ENCODE measurements around the gene ELMO1. TPM values are rescaled to one million over a fixed set of nuclear protein-coding genes. Genes with fewer than 3 reads are reported as not detected.

Gene ELMO1
- total RNA-seq, 2 experiments from 2014 or later = 65.2 to 67.7 TPM

GRCh38 chr7:37382546-37383088, 66.0 kb downstream of the ELMO1 start:
- ChIA-PET CTCF (no interaction called here), POLR2A (no interaction called here)

GRCh38 chr7:37380831-37381230, 67.8 kb downstream of the ELMO1 start:
- ChIA-PET CTCF (no interaction called here), POLR2A (interaction anchor here (0.5 kb wide), 1 partner anchor 69 kb away, joined by 8 read pairs; no protein-coding TSS in a partner anchor)

- CTCF ChIA-PET = no interaction called here
- POLR2A ChIA-PET = interaction anchor here (0.6 kb wide), 1 partner anchor 26 kb away, joined by 3 read pairs; no protein-coding TSS in a partner anchor
Observed at GRCh38 chr7:37379546-37380277, 69.0 kb downstream of the ELMO1 start.

- CTCF ChIA-PET = interaction anchor here (0.7 kb wide), 1 partner anchor 72 kb away, joined by 3 read pairs; no protein-coding TSS in a partner anchor
- POLR2A ChIA-PET = no interaction called here
Observed at GRCh38 chr7:37377231-37377630, 71.4 kb downstream of the ELMO1 start.

GRCh38 chr7:37376386-37376785, 72.3 kb downstream of the ELMO1 start:
- ChIA-PET POLR2A (interaction anchor here (1.0 kb wide), 1 partner anchor 71 kb away, joined by 4 read pairs; no protein-coding TSS in a partner anchor), CTCF (no interaction called here)

- ChIA-PET CTCF (no interaction called here), POLR2A (no interaction called here)
Observed at GRCh38 chr7:37372750-37373149, 75.9 kb downstream of the ELMO1 start.

- CTCF ChIA-PET = interaction anchor here (1.0 kb wide), 1 partner anchor 76 kb away, joined by 3 read pairs; no protein-coding TSS in a partner anchor
- POLR2A ChIA-PET = no interaction called here
Observed at GRCh38 chr7:37371755-37372154, 76.9 kb downstream of the ELMO1 start.

GRCh38 chr7:37369906-37370305, 78.8 kb downstream of the ELMO1 start:
- CTCF ChIA-PET = no interaction called here

GRCh38 chr7:37368540-37368939, 80.1 kb downstream of the ELMO1 start:
- CTCF ChIA-PET = no interaction called here
- POLR2A ChIA-PET = no interaction called here

More at GRCh38 chr7:37369906-37370305, 78.8 kb downstream of the ELMO1 start:
- POLR2A ChIA-PET = no interaction called here

- ChIA-PET POLR2A (no interaction called here), CTCF (no interaction called here)
Observed at GRCh38 chr7:37367010-37367409, 81.7 kb downstream of the ELMO1 start.

GRCh38 chr7:37366445-37366844, 82.2 kb downstream of the ELMO1 start:
- CTCF ChIA-PET = no interaction called here
- POLR2A ChIA-PET = no interaction called here

GRCh38 chr7:37365405-37365804, 83.3 kb downstream of the ELMO1 start:
- CTCF ChIA-PET = interaction anchor here (1.1 kb wide), 1 partner anchor 12 kb away, joined by 4 read pairs; no protein-coding TSS in a partner anchor
- POLR2A ChIA-PET = no interaction called here

- POLR2A ChIA-PET = no interaction called here
Observed at GRCh38 chr7:37364856-37365255, 83.8 kb downstream of the ELMO1 start.

GRCh38 chr7:37363536-37364491, 84.8 kb downstream of the ELMO1 start:
- ChIA-PET CTCF (interaction anchor here (1.3 kb wide), 1 partner anchor 86 kb away, joined by 5 read pairs; no protein-coding TSS in a partner anchor), POLR2A (no interaction called here)

More at GRCh38 chr7:37364856-37365255, 83.8 kb downstream of the ELMO1 start:
- CTCF ChIA-PET = interaction anchor here (1.1 kb wide), 1 partner anchor 11 kb away, joined by 4 read pairs; no protein-coding TSS in a partner anchor

GRCh38 chr7:37362802-37363201, 85.9 kb downstream of the ELMO1 start:
- CTCF ChIA-PET = interaction anchor here (1.3 kb wide), 1 partner anchor 87 kb away, joined by 5 read pairs; no protein-coding TSS in a partner anchor
- POLR2A ChIA-PET = no interaction called here

- POLR2A ChIA-PET = interaction anchor here (0.8 kb wide), 1 partner anchor 88 kb away, joined by 3 read pairs; no protein-coding TSS in a partner anchor
Observed at GRCh38 chr7:37360484-37360883, 88.2 kb downstream of the ELMO1 start.

GRCh38 chr7:37359662-37360444, 88.8 kb downstream of the ELMO1 start:
- ChIA-PET POLR2A (interaction anchor here (0.8 kb wide), 1 partner anchor 88 kb away, joined by 3 read pairs; no protein-coding TSS in a partner anchor), CTCF (interaction anchor here (0.7 to 1.0 kb wide), 2 partner anchors 49 to 87 kb away, joined by 3 read pairs; no protein-coding TSS in a partner anchor)

More at GRCh38 chr7:37360484-37360883, 88.2 kb downstream of the ELMO1 start:
- CTCF ChIA-PET = interaction anchor here (0.7 to 1.0 kb wide), 2 partner anchors 50 to 87 kb away, joined by 3 read pairs; no protein-coding TSS in a partner anchor

- ChIA-PET CTCF (no interaction called here), POLR2A (no interaction called here)
Observed at GRCh38 chr7:37359180-37359579, 89.5 kb downstream of the ELMO1 start.

GRCh38 chr7:37357637-37357996, 91.0 kb downstream of the ELMO1 start:
- ChIA-PET POLR2A (no interaction called here), CTCF (no interaction called here)

Data from activated CD8-positive, alpha-beta memory T cell treated with anti-CD3 and anti-CD28 coated beads for 36 hours (primary cell).